Tibial nerve (tissue), 3 donors: ENCODE data around the gene SPOCK1.

Source experiments
- POLR2A ChIP-seq, 2 donors: fragments of 450-650 bp; IDR thresholded peaks; one replicate each; pipeline ENCODE4 v1.6.1; 2017; ENCODE audit warnings: antibody characterized with exemption in 2 of 2, mild to moderate bottlenecking in 2 of 2, moderate library complexity in 2 of 2
- TF ChIP-seq, protein P1 (sequence below), 5 experiments: fragments of 200-600 bp in 3 of 5; fragments of 450-650 bp in 2 of 5; sonication (generic) in 3 of 5; IDR thresholded peaks; one replicate each; pipeline ENCODE4 v1.5.1; 2016 to 2019; ENCODE audit warnings: antibody characterized with exemption in 5 of 5, mild to moderate bottlenecking in 3 of 5, moderate library complexity in 2 of 5

DNA sequence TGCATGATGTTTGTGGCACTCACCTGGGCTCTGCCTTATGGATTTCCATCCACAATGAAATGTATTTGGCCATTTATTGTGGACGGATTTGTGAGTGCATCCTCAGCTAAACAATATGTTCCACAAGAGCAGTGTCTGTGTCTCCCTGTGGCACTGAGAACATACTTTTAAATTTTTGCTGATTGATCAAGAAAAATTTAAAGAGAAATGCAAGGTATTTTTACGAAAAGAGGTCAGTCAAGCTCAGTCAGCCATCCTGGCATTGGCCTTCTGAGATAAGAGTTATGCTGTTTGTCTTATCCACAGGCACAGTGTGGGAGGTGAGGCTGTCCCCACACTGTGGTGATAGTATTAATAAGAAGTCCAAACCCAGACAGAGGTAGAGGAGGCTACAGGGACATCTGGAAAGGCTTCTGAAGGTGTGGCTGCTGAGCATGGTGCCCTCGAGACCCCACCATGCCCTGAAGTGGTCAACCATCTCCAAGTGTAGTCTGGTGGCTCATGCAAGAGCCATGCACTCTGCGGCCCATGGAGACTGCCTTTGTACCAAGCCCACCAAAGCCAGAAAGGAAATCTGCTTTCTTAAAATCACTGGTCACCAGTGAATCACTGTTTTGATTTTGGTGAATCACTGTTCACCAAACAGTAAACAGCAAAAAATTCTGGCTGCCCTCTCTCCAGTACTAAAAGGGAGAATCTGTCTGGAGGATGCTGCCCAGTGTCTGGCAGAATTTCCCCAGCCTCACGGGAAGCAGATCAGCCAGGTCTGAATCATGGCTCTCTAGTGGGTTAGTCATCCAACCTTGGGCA, 28.8 kb downstream of the SPOCK1 start:
- TF ChIP-seq, protein P1, sequence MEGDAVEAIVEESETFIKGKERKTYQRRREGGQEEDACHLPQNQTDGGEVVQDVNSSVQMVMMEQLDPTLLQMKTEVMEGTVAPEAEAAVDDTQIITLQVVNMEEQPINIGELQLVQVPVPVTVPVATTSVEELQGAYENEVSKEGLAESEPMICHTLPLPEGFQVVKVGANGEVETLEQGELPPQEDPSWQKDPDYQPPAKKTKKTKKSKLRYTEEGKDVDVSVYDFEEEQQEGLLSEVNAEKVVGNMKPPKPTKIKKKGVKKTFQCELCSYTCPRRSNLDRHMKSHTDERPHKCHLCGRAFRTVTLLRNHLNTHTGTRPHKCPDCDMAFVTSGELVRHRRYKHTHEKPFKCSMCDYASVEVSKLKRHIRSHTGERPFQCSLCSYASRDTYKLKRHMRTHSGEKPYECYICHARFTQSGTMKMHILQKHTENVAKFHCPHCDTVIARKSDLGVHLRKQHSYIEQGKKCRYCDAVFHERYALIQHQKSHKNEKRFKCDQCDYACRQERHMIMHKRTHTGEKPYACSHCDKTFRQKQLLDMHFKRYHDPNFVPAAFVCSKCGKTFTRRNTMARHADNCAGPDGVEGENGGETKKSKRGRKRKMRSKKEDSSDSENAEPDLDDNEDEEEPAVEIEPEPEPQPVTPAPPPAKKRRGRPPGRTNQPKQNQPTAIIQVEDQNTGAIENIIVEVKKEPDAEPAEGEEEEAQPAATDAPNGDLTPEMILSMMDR (IDR thresholded peaks at IDR 0.05), result no peak
- no peak for TF ChIP-seq POLR2A (IDR thresholded peaks at IDR 0.05)
